ENCODE results near the gene CDH23. TPM values are rescaled to one million over a fixed set of nuclear protein-coding genes. Genes with fewer than 3 reads are reported as not detected.

Gene CDH23
- total RNA-seq, 1 experiment from 2014 or later, result 0.07 TPM

GRCh38 chr10:71414359-71414758 lies 17.6 kb downstream of the CDH23 start:
- Mint-ChIP-seq H3K9me3 (ENCODE audit: low read depth, unreplicated experiment) (peaks cover 4% of the 10 kb centered on the region), H3K27me3 (ENCODE audit: unreplicated experiment) (peaks cover 30% of the 10 kb centered on the region), H3K36me3 (ENCODE audit: insufficient read depth, unreplicated experiment) (no peaks in the 10 kb centered on the region), H3K4me3 (ENCODE audit: low read depth, unreplicated experiment) (no peak overlapping the region), H3K4me1 (ENCODE audit: low read depth, unreplicated experiment) (no peaks in the 10 kb centered on the region), H3K27ac (ENCODE audit: unreplicated experiment) (no peak overlapping the region)
- no peak for TF ChIP-seq CTCF (IDR thresholded peaks at IDR 0.05; ENCODE audit: unreplicated experiment)
- BruUV-seq (replicated peaks), result no TSS peak
- intact Hi-C loops (cut with micrococcal nuclease; ENCODE audit: unreplicated experiment), result no loop called here
- CTCF ChIA-PET, result interaction anchor here (1.0 kb wide), 1 partner anchor 95 kb away, joined by 4 read pairs; no protein-coding TSS in a partner anchor
- no peak for DNase-seq

DNA sequence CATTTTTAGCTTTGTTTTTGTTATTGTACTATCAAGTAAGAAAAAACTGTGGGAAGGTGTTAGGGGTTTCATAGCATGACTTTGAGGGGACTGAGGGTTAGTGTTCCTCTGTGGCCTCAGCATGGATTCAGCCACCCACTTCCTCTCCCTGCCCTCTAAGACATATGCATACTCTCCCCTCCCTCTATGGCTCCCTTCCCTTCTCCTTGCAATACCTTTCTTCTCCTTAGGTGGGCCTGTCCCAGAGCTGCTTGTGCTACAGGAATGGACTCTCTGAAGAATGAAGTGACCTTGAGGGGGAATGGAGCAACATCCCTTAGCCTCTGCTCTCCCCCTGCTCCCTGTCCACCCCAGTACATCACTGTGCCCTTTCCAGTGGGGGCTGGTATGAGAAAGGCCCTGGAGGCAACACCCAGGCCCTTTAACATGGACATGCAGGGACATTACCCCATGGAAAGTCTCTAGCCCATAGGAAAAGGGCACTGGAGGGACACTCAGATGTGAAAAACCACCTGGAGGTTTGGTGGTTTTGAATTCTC lies 22.4 kb downstream of the CDH23 start:
- H3K27ac Mint-ChIP-seq (ENCODE audit: unreplicated experiment), result no peak overlapping the region
- DNase-seq, result no peak
- H3K4me3 Mint-ChIP-seq (ENCODE audit: low read depth, unreplicated experiment), result no peak overlapping the region
- CTCF ChIA-PET, result interaction anchor here (0.9 kb wide), 1 partner anchor 289 kb away, joined by 3 read pairs; no protein-coding TSS in a partner anchor
- H3K27me3 Mint-ChIP-seq (ENCODE audit: unreplicated experiment), result peaks cover 9% of the 10 kb centered on the region
- no peaks in the 10 kb centered on the region for H3K4me1 Mint-ChIP-seq (ENCODE audit: low read depth, unreplicated experiment)
- BruUV-seq (replicated peaks), result no TSS peak
- intact Hi-C loops (cut with micrococcal nuclease; ENCODE audit: unreplicated experiment), result no loop called here
- H3K9me3 Mint-ChIP-seq (ENCODE audit: low read depth, unreplicated experiment), result peaks cover 2% of the 10 kb centered on the region
- no peaks in the 10 kb centered on the region for H3K36me3 Mint-ChIP-seq (ENCODE audit: insufficient read depth, unreplicated experiment)
- TF ChIP-seq CTCF (IDR thresholded peaks at IDR 0.05; ENCODE audit: unreplicated experiment), result no peak

GRCh38 chr10:71419750-71420149 lies 23.0 kb downstream of the CDH23 start:
- no peak overlapping the region for H3K27ac Mint-ChIP-seq (ENCODE audit: unreplicated experiment)
- DNase-seq, result no peak
- peaks cover 2% of the 10 kb centered on the region for H3K27me3 Mint-ChIP-seq (ENCODE audit: unreplicated experiment)
- no peaks in the 10 kb centered on the region for H3K9me3 Mint-ChIP-seq (ENCODE audit: low read depth, unreplicated experiment)
- H3K36me3 Mint-ChIP-seq (ENCODE audit: insufficient read depth, unreplicated experiment), result no peaks in the 10 kb centered on the region
- no peak for TF ChIP-seq CTCF (IDR thresholded peaks at IDR 0.05; ENCODE audit: unreplicated experiment)
- BruUV-seq (replicated peaks), result no TSS peak
- H3K4me3 Mint-ChIP-seq (ENCODE audit: low read depth, unreplicated experiment), result no peak overlapping the region
- intact Hi-C loops (cut with micrococcal nuclease; ENCODE audit: unreplicated experiment), result no loop called here
- CTCF ChIA-PET, result no interaction called here
- no peaks in the 10 kb centered on the region for H3K4me1 Mint-ChIP-seq (ENCODE audit: low read depth, unreplicated experiment)

DNA sequence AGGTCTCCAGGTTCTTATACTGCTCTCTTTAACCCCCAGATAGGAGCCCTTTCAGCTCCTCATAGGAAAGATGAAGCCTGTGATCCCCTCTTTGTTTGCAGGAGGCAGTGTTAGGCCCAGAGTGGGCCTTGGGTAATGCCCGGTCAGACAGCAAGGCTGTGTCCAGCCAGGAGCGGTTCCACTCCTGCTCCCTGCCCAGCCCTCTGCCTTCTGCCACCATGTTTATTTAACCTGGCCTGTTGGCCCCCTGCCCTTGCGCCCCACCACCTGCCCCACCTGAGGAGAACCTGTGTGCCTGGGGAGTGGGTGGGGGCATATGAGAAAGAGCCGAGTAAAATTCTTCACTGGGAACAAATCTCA lies 24.3 kb downstream of the CDH23 start:
- TF ChIP-seq CTCF (IDR thresholded peaks at IDR 0.05; ENCODE audit: unreplicated experiment), result no peak
- CTCF ChIA-PET, result no interaction called here
- Mint-ChIP-seq H3K36me3 (ENCODE audit: insufficient read depth, unreplicated experiment) (no peaks in the 10 kb centered on the region), H3K9me3 (ENCODE audit: low read depth, unreplicated experiment) (no peaks in the 10 kb centered on the region), H3K27ac (ENCODE audit: unreplicated experiment) (no peak overlapping the region), H3K27me3 (ENCODE audit: unreplicated experiment) (no peaks in the 10 kb centered on the region), H3K4me3 (ENCODE audit: low read depth, unreplicated experiment) (no peak overlapping the region), H3K4me1 (ENCODE audit: low read depth, unreplicated experiment) (no peaks in the 10 kb centered on the region)
- intact Hi-C loops (cut with micrococcal nuclease; ENCODE audit: unreplicated experiment), result no loop called here
- no peak for DNase-seq
- BruUV-seq (replicated peaks), result no TSS peak
